Umbilical cord (tissue), 2 donors: ENCODE data around the gene KCNK6. TPM values are rescaled to one million over a fixed set of nuclear protein-coding genes. Genes with fewer than 3 reads are reported as not detected.

Experiments
- DNase-seq: peaks from one replicate; pipeline ENCODE4 v3.0.0-alpha.2; 2015; ENCODE audit warnings: low spot score
- total RNA-seq: library from RNA; depleted of rRNA; stranded (reverse); fragments of >200 nt; gene quantifications from one replicate; pipeline ENCODE4 v1.2.3, GENCODE V29; 2014; ENCODE audit warnings: low replicate concordance; ENCODE audit not compliant: insufficient read depth

Gene KCNK6
- 12.3 TPM for total RNA-seq

GRCh38 chr19:38319421-38320258 is at the start of gene KCNK6:
TSS of gene KCNK6 (plus strand) at chr19:38319845. CDS start at chr19:38319951, 106 bp downstream.
- peak; percentile 57 for DNase-seq

GRCh38 chr19:38270587-38271167 is 49.0 kb upstream of the KCNK6 start:
- no peak for DNase-seq

GRCh38 chr19:38273499-38273898 is 46.1 kb upstream of the KCNK6 start:
- no peak for DNase-seq

- DNase-seq = no peak
Observed at GRCh38 chr19:38274739-38275138, 44.9 kb upstream of the KCNK6 start.

GRCh38 chr19:38276942-38277517 is 42.6 kb upstream of the KCNK6 start:
- no peak for DNase-seq

GRCh38 chr19:38277549-38277948 is 42.1 kb upstream of the KCNK6 start:
- peak; percentile 73 for DNase-seq

- peak; percentile 78 for DNase-seq
Observed at GRCh38 chr19:38277969-38278680, 41.5 kb upstream of the KCNK6 start.

- DNase-seq = no peak
Observed at GRCh38 chr19:38278751-38279150, 40.9 kb upstream of the KCNK6 start.

GRCh38 chr19:38280030-38280921 is 39.4 kb upstream of the KCNK6 start:
- DNase-seq = no peak

- DNase-seq = no peak
Observed at GRCh38 chr19:38281811-38282566, 37.7 kb upstream of the KCNK6 start.

- DNase-seq = no peak
Observed at GRCh38 chr19:38283271-38283670, 36.4 kb upstream of the KCNK6 start.

GRCh38 chr19:38284422-38284821 is 35.2 kb upstream of the KCNK6 start:
- DNase-seq = no peak

- no peak for DNase-seq
Observed at GRCh38 chr19:38285567-38285966, 34.1 kb upstream of the KCNK6 start.

GRCh38 chr19:38287604-38288003 is 32.0 kb upstream of the KCNK6 start:
- DNase-seq = no peak

- no peak for DNase-seq
Observed at GRCh38 chr19:38288123-38288855, 31.4 kb upstream of the KCNK6 start.

GRCh38 chr19:38289955-38290354 is 29.7 kb upstream of the KCNK6 start:
- DNase-seq = no peak

- DNase-seq = peak; percentile 86
Observed at GRCh38 chr19:38290631-38291147, 29.0 kb upstream of the KCNK6 start.

- DNase-seq = no peak
Observed at GRCh38 chr19:38291855-38292254, 27.8 kb upstream of the KCNK6 start.

GRCh38 chr19:38293281-38293680 is 26.4 kb upstream of the KCNK6 start:
- DNase-seq = no peak
